Measurements from ENCODE around the gene KCNAB1.
"Not testable (repeated sequence)": the region's sequence is repeated elsewhere in the genome, so short reads cannot be mapped to it uniquely, and the experiment has no call there.

KCNAB1 gene

DNA sequence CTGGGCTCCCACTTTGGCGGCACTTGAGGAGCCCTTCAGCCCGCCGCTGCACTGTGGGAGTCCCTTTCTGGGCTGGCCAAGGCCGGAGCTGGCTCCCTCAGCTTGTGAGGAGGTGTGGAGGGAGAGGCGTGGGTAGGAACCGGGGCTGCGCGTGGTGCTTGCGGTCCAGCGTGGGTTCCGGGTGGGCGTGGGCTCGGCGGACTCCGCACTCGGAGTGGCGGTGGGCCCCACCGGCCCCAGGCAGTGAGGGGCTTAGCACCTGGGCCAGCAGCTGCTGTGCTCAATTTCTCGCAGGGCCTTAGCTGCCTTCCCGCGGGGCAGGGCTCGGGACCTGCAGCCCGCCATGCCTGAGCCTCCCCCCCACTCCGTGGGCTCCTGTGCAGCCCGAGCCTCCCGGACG is 21.0 kb upstream of the KCNAB1 start:
- H3K18ac ChIP-seq (ENCODE audit: low read depth in 1 of 2, low read length in 2 of 2); H3K36me3 ChIP-seq (ENCODE audit: control insufficient read depth in 1 of 2, insufficient read depth in 2 of 2, low read depth in 1 of 2, low read length in 2 of 2); H4K8ac ChIP-seq (ENCODE audit: low read length); H2BK5ac ChIP-seq (ENCODE audit: low read depth, low read length, poor library complexity, severe bottlenecking); H3K14ac ChIP-seq (ENCODE audit: low read length in 2 of 2); H4K91ac ChIP-seq (ENCODE audit: low read length); H3K4me3 ChIP-seq (ENCODE audit: insufficient read depth in 1 of 2, low read depth in 1 of 2, low read length in 2 of 2); H3K9me3 ChIP-seq (ENCODE audit: control insufficient read depth, low read length); H3K79me1 ChIP-seq (replicated peaks; ENCODE audit: low read length, poor library complexity, severe bottlenecking); H3K4me1 ChIP-seq (ENCODE audit: control insufficient read depth, insufficient read depth, low read depth, low read length); H2BK120ac ChIP-seq (ENCODE audit: low read depth, low read length); H2BK12ac ChIP-seq (ENCODE audit: low read length in 2 of 2); H3K9ac ChIP-seq (ENCODE audit: low read length); H3K27ac ChIP-seq (ENCODE audit: low read length, poor library complexity, severe bottlenecking); H3K4me2 ChIP-seq (ENCODE audit: low read length, poor library complexity, severe bottlenecking); H3K27me3 ChIP-seq (ENCODE audit: control insufficient read depth in 1 of 2, insufficient read depth in 1 of 2, low read length in 2 of 2); H3K23ac ChIP-seq (ENCODE audit: low read length in 2 of 2); DNase-seq; H2BK15ac ChIP-seq (ENCODE audit: low read depth, poor library complexity, severe bottlenecking); H2AK5ac ChIP-seq (ENCODE audit: low read length, severe bottlenecking); H2AFZ ChIP-seq (ENCODE audit: low read depth, low read length); H3K4ac ChIP-seq (ENCODE audit: low read depth in 1 of 2, low read length in 2 of 2): not testable (repeated sequence)
- WGBS = 93% methylated on average over 21 of the region's 27 CpGs

- not testable (repeated sequence) for H2AFZ ChIP-seq (ENCODE audit: low read depth, low read length); H3K9ac ChIP-seq (ENCODE audit: low read length); H3K18ac ChIP-seq (ENCODE audit: low read depth in 1 of 2, low read length in 2 of 2); H3K4me2 ChIP-seq (ENCODE audit: low read length, poor library complexity, severe bottlenecking); H3K27ac ChIP-seq (ENCODE audit: low read length, poor library complexity, severe bottlenecking); H3K14ac ChIP-seq (ENCODE audit: low read length in 2 of 2); H3K36me3 ChIP-seq (ENCODE audit: control insufficient read depth in 1 of 2, insufficient read depth in 2 of 2, low read depth in 1 of 2, low read length in 2 of 2); H2BK12ac ChIP-seq (ENCODE audit: low read length in 2 of 2); H4K91ac ChIP-seq (ENCODE audit: low read length); H2BK15ac ChIP-seq (ENCODE audit: low read depth, poor library complexity, severe bottlenecking); H3K4me1 ChIP-seq (ENCODE audit: control insufficient read depth, insufficient read depth, low read depth, low read length); H2AK5ac ChIP-seq (ENCODE audit: low read length, severe bottlenecking); H3K4ac ChIP-seq (ENCODE audit: low read depth in 1 of 2, low read length in 2 of 2); H3K9me3 ChIP-seq (ENCODE audit: control insufficient read depth, low read length); H2BK5ac ChIP-seq (ENCODE audit: low read depth, low read length, poor library complexity, severe bottlenecking); DNase-seq; H3K23ac ChIP-seq (ENCODE audit: low read length in 2 of 2); H3K79me1 ChIP-seq (replicated peaks; ENCODE audit: low read length, poor library complexity, severe bottlenecking); H4K8ac ChIP-seq (ENCODE audit: low read length); H3K4me3 ChIP-seq (ENCODE audit: insufficient read depth in 1 of 2, low read depth in 1 of 2, low read length in 2 of 2); H2BK120ac ChIP-seq (ENCODE audit: low read depth, low read length)
- peaks cover 0 to 12% of the 10 kb centered on the region in 2 experiments for H3K27me3 ChIP-seq (ENCODE audit: control insufficient read depth in 1 of 2, insufficient read depth in 1 of 2, low read length in 2 of 2)
- 91% methylated on average over 9 of the region's 9 CpGs for WGBS
Measured at GRCh38 chr3:156099984-156100383, 20.4 kb upstream of the KCNAB1 start.

GRCh38 chr3:156102267-156102931 is 18.0 kb upstream of the KCNAB1 start:
- Histone ChIP-seq H2BK12ac (ENCODE audit: low read length in 2 of 2) (no peak overlapping the region), H3K4me1 (ENCODE audit: control insufficient read depth, insufficient read depth, low read depth, low read length) (peaks cover 7% of the 10 kb centered on the region), H2AFZ (ENCODE audit: low read depth, low read length) (no peak overlapping the region), H3K18ac (ENCODE audit: low read depth in 1 of 2, low read length in 2 of 2) (no peak overlapping the region), H3K14ac (ENCODE audit: low read length in 2 of 2) (no peak overlapping the region), H3K27me3 (ENCODE audit: control insufficient read depth in 1 of 2, insufficient read depth in 1 of 2, low read length in 2 of 2) (peaks cover 0 to 14% of the 10 kb centered on the region in 2 experiments), H3K4me3 (ENCODE audit: insufficient read depth in 1 of 2, low read depth in 1 of 2, low read length in 2 of 2) (no peak overlapping the region), H3K23ac (ENCODE audit: low read length in 2 of 2) (no peak overlapping the region), H2BK5ac (ENCODE audit: low read depth, low read length, poor library complexity, severe bottlenecking) (no peak overlapping the region), H3K4me2 (ENCODE audit: low read length, poor library complexity, severe bottlenecking) (no peak overlapping the region), H2BK120ac (ENCODE audit: low read depth, low read length) (no peak overlapping the region), H3K9me3 (ENCODE audit: control insufficient read depth, low read length) (no peaks in the 10 kb centered on the region), H2BK15ac (ENCODE audit: low read depth, poor library complexity, severe bottlenecking) (no peak overlapping the region), H3K27ac (ENCODE audit: low read length, poor library complexity, severe bottlenecking) (peak overlapping the region; percentile 79), H4K8ac (ENCODE audit: low read length) (no peak overlapping the region), H2AK5ac (ENCODE audit: low read length, severe bottlenecking) (no peak overlapping the region), H3K79me1 (replicated peaks; ENCODE audit: low read length, poor library complexity, severe bottlenecking) (no peaks in the 10 kb centered on the region), H3K4ac (ENCODE audit: low read depth in 1 of 2, low read length in 2 of 2) (no peak overlapping the region), H3K9ac (ENCODE audit: low read length) (no peak overlapping the region), H3K36me3 (ENCODE audit: control insufficient read depth in 1 of 2, insufficient read depth in 2 of 2, low read depth in 1 of 2, low read length in 2 of 2) (no peaks in the 10 kb centered on the region), H4K91ac (ENCODE audit: low read length) (no peak overlapping the region)
- 59% methylated on average over 3 of the region's 4 CpGs for WGBS
- DNase-seq = no peak

DNA sequence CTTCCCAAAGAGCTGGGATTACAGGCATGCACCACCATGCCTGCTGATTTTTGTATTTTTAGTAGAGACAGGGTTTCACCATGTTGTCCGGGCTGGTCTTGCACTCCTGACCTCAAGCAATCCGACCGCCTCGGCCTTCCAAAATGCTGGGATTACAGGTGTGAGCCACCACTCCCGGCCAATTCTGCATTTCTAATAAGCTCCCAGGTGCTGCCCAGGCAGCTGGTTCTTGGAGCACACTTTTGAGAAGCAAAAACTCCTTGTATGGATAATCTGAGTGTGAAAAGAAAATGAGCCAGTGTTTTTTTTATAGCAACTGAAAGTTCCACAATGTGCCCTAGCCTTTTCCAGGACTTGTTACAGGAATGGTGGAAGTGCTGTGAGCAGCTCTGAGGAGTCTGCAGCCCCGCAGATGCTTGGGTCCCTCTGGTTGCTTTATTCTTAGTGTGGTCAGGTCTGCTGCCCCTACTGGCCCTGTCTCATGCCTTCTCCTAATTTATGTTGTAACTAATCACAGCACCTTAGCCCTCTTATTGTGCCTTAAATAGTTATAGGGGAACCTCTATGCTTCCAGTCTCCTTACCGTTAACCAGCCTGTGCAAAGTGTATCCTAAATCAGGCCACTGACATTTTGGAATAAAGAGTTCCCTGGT is 13.5 kb upstream of the KCNAB1 start:
- H2BK15ac ChIP-seq (ENCODE audit: low read depth, poor library complexity, severe bottlenecking) = no peak overlapping the region
- no peak overlapping the region for H3K18ac ChIP-seq (ENCODE audit: low read depth in 1 of 2, low read length in 2 of 2)
- H2BK12ac ChIP-seq (ENCODE audit: low read length in 2 of 2) = no peak overlapping the region
- no peak overlapping the region for H4K91ac ChIP-seq (ENCODE audit: low read length)
- H3K9me3 ChIP-seq (ENCODE audit: control insufficient read depth, low read length) = no peaks in the 10 kb centered on the region
- H3K4me3 ChIP-seq (ENCODE audit: insufficient read depth in 1 of 2, low read depth in 1 of 2, low read length in 2 of 2) = no peak overlapping the region
- no peak overlapping the region for H3K27ac ChIP-seq (ENCODE audit: low read length, poor library complexity, severe bottlenecking)
- no peak overlapping the region for H2AFZ ChIP-seq (ENCODE audit: low read depth, low read length)
- no peak overlapping the region for H3K23ac ChIP-seq (ENCODE audit: low read length in 2 of 2)
- H3K4ac ChIP-seq (ENCODE audit: low read depth in 1 of 2, low read length in 2 of 2) = no peak overlapping the region
- H3K4me1 ChIP-seq (ENCODE audit: control insufficient read depth, insufficient read depth, low read depth, low read length) = peaks cover 7% of the 10 kb centered on the region
- no peak overlapping the region for H3K14ac ChIP-seq (ENCODE audit: low read length in 2 of 2)
- no peak overlapping the region for H4K8ac ChIP-seq (ENCODE audit: low read length)
- WGBS = 76% methylated on average over 7 of the region's 7 CpGs
- H3K79me1 ChIP-seq (replicated peaks; ENCODE audit: low read length, poor library complexity, severe bottlenecking) = no peaks in the 10 kb centered on the region
- H3K36me3 ChIP-seq (ENCODE audit: control insufficient read depth in 1 of 2, insufficient read depth in 2 of 2, low read depth in 1 of 2, low read length in 2 of 2) = no peaks in the 10 kb centered on the region
- H3K27me3 ChIP-seq (ENCODE audit: control insufficient read depth in 1 of 2, insufficient read depth in 1 of 2, low read length in 2 of 2) = peaks cover 0 to 20% of the 10 kb centered on the region in 2 experiments
- no peak overlapping the region for H2BK120ac ChIP-seq (ENCODE audit: low read depth, low read length)
- no peak overlapping the region for H3K9ac ChIP-seq (ENCODE audit: low read length)
- H2BK5ac ChIP-seq (ENCODE audit: low read depth, low read length, poor library complexity, severe bottlenecking) = no peak overlapping the region
- H2AK5ac ChIP-seq (ENCODE audit: low read length, severe bottlenecking) = no peak overlapping the region
- DNase-seq = no peak
- no peak overlapping the region for H3K4me2 ChIP-seq (ENCODE audit: low read length, poor library complexity, severe bottlenecking)
